Suprapubic skin (tissue), 4 donors: Measurements from ENCODE around the gene PORCN. TPM values are rescaled to one million over a fixed set of nuclear protein-coding genes. Genes with fewer than 3 reads are reported as not detected.

Experiments used
- DNase-seq, 2 donors: peaks; one replicate each; pipeline ENCODE4 v3.0.0-alpha.2; 2019; ENCODE audit warnings: low spot score in 2 of 2
- H3K27ac ChIP-seq: fragments of 200-600 bp; sonication (generic); one replicate; pipeline ENCODE4 v1.5.1; 2019
- H3K27me3 ChIP-seq: fragments of 200-600 bp; sonication (generic); one replicate; pipeline ENCODE4 v1.5.1; 2019
- H3K36me3 ChIP-seq: fragments of 200-600 bp; sonication (generic); one replicate; pipeline ENCODE4 v1.5.1; 2019
- H3K4me1 ChIP-seq: fragments of 200-600 bp; sonication (generic); one replicate; pipeline ENCODE4 v1.5.1; 2019
- H3K4me3 ChIP-seq: fragments of 200-600 bp; sonication (generic); one replicate; pipeline ENCODE4 v1.5.1; 2019; ENCODE audit warnings: mild to moderate bottlenecking
- H3K9me3 ChIP-seq: fragments of 200-600 bp; sonication (generic); one replicate; pipeline ENCODE4 v1.5.1; 2019
- EP300 ChIP-seq: sonication (generic); formaldehyde crosslinking; IDR thresholded peaks from one replicate; pipeline ENCODE4 v1.6.1; 2017; ENCODE audit warnings: antibody characterized with exemption
- POLR2A ChIP-seq, 2 donors: fragments of 450-650 bp; IDR thresholded peaks; one replicate each; pipeline ENCODE4 v1.6.1; 2017; ENCODE audit warnings: antibody characterized with exemption in 2 of 2, mild to moderate bottlenecking in 2 of 2, moderate library complexity in 2 of 2
- POLR2AphosphoS5 ChIP-seq, 3 donors: sonication (generic); formaldehyde crosslinking; IDR thresholded peaks; one replicate each; pipeline ENCODE4 v1.6.1; 2017; ENCODE audit warnings: antibody characterized with exemption in 3 of 3
- WGBS: methylation state at CpG from one replicate; pipeline ENCODE4 v1.1.5; 2018; 5-methylcytosine and 5-hydroxymethylcytosine counted together
- total RNA-seq, 4 donors: library from RNA; depleted of rRNA; stranded (reverse); fragments of >200 nt; gene quantifications; one replicate each; pipeline ENCODE4 v1.1.0, GENCODE V29; 2016
- TF ChIP-seq, protein P1 (sequence below), 2 donors: fragments of 200-600 bp in 1 of 2; fragments of 450-650 bp in 1 of 2; sonication (generic) in 1 of 2; IDR thresholded peaks; one replicate each; pipeline ENCODE4 v1.5.1; 2016 to 2019; ENCODE audit warnings: antibody characterized with exemption in 2 of 2, mild to moderate bottlenecking in 1 of 2, moderate library complexity in 1 of 2

PORCN gene
- total RNA-seq, 4 donors from 2014 or later: 16.7 to 34.5 (median 25.8) TPM

DNA sequence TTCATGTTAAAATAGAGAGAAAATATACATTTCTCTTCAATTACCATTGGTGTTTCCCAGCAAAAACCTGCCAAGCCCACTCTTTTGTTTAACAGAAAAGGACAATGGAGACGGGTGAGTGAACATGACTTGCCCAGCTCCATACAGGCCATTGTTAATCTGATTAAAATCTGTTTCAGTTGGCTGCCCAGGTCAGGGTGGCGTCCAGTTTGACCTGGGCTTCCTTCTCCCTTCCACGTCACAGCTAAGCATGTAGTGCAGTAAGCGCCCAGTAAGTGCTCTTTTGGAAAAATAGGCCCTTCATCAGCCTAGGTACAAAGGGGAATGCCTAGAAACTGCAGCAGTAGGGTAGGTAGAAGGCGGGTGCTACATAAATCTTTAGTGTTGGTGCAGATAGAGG, 1.5 kb upstream of the PORCN start:
- Histone ChIP-seq H3K27me3 (no peaks in the 10 kb centered on the region), H3K36me3 (no peaks in the 10 kb centered on the region), H3K4me3 (no peak overlapping the region), H3K9me3 (no peaks in the 10 kb centered on the region), H3K4me1 (peaks cover 11% of the 10 kb centered on the region), H3K27ac (no peak overlapping the region)
- TF ChIP-seq, protein P1, sequence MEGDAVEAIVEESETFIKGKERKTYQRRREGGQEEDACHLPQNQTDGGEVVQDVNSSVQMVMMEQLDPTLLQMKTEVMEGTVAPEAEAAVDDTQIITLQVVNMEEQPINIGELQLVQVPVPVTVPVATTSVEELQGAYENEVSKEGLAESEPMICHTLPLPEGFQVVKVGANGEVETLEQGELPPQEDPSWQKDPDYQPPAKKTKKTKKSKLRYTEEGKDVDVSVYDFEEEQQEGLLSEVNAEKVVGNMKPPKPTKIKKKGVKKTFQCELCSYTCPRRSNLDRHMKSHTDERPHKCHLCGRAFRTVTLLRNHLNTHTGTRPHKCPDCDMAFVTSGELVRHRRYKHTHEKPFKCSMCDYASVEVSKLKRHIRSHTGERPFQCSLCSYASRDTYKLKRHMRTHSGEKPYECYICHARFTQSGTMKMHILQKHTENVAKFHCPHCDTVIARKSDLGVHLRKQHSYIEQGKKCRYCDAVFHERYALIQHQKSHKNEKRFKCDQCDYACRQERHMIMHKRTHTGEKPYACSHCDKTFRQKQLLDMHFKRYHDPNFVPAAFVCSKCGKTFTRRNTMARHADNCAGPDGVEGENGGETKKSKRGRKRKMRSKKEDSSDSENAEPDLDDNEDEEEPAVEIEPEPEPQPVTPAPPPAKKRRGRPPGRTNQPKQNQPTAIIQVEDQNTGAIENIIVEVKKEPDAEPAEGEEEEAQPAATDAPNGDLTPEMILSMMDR (IDR thresholded peaks at IDR 0.05): no peak
- no peak for TF ChIP-seq POLR2AphosphoS5 (IDR thresholded peaks at IDR 0.05)
- no peak for DNase-seq
- 86% methylated on average over 5 of the region's 5 CpGs for WGBS

DNA sequence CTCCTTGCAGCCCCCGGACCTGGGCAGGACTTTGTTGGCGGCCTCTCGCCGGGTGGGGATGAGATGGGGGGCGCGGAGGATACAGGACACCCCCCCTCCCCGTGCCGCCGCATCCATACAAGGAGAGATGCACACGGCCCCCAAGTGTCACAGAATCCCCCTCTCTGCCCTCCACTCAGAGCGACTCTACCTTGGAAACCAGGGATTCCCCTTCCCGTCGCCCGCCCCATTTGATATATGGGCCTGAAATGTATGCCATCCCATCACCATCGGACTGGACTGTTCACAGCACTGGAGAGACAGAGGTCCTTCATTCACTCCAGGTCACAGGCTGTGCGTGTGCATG, 426 bp downstream of the PORCN start:
- no peaks in the 10 kb centered on the region for H3K36me3 ChIP-seq
- WGBS: 33% methylated on average over 16 of the region's 16 CpGs
- TF ChIP-seq, protein P1 (IDR thresholded peaks at IDR 0.05): no peak
- TF ChIP-seq POLR2A (IDR thresholded peaks at IDR 0.05): no peak
- no peak for TF ChIP-seq EP300
- no peak for TF ChIP-seq POLR2AphosphoS5 (IDR thresholded peaks at IDR 0.05)
- no peaks in the 10 kb centered on the region for H3K9me3 ChIP-seq
- no peak for DNase-seq
- peak overlapping the region; percentile 70 for H3K4me3 ChIP-seq
- H3K27ac ChIP-seq: peak overlapping the region; percentile 67
- peaks cover 11% of the 10 kb centered on the region for H3K4me1 ChIP-seq
- H3K27me3 ChIP-seq: no peaks in the 10 kb centered on the region

DNA sequence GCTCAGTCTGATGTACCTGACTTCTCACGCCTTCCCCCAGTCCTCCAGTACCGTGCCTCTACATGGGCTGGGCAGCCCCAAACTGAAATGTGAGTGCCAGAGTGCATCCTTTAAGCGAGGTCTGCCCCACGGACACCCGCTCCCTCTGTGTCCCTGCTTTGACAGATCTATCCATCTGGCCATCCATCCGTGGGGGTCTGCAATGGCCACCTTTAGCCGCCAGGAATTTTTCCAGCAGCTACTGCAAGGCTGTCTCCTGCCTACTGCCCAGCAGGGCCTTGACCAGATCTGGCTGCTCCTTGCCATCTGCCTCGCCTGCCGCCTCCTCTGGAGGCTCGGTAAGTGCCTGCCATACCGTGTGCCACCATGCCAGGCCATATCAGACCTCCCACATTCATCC, 827 bp downstream of the PORCN start:
- DNase-seq: no peak
- TF ChIP-seq, protein P1 (IDR thresholded peaks at IDR 0.05): no peak
- TF ChIP-seq EP300: no peak
- no peak for TF ChIP-seq POLR2AphosphoS5 (IDR thresholded peaks at IDR 0.05)
- no peak for TF ChIP-seq POLR2A (IDR thresholded peaks at IDR 0.05)
- Histone ChIP-seq H3K27me3 (no peaks in the 10 kb centered on the region), H3K4me1 (peaks cover 11% of the 10 kb centered on the region), H3K36me3 (no peaks in the 10 kb centered on the region), H3K27ac (no peak overlapping the region), H3K9me3 (no peaks in the 10 kb centered on the region), H3K4me3 (peak overlapping the region; percentile 70)
- 72% methylated on average over 11 of the region's 11 CpGs for WGBS

DNA sequence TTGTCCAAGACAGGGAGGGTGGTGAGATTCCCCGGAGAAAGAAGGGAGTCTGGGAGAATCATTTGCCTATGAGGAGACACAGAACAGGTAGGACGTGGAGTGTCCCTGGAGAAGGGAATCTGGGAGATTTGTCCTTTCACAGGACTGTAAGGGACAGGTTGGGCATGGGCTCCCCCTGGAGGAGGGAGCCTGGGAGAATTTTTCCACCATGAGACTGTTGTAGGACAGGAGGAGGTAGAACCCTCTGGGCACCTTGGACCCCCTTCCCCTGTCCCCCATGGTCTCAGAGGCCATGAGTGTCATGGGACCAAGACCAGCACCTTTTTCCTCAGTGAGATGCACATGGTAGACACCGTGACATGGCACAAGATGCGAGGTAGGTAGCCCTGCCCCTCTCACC, 2.8 kb downstream of the PORCN start:
- TF ChIP-seq POLR2AphosphoS5 (IDR thresholded peaks at IDR 0.05): no peak
- no peak for TF ChIP-seq EP300
- TF ChIP-seq, protein P1 (IDR thresholded peaks at IDR 0.05): no peak
- no peak for TF ChIP-seq POLR2A (IDR thresholded peaks at IDR 0.05)
- 65% methylated on average over 4 of the region's 4 CpGs for WGBS
- no peak for DNase-seq

DNA sequence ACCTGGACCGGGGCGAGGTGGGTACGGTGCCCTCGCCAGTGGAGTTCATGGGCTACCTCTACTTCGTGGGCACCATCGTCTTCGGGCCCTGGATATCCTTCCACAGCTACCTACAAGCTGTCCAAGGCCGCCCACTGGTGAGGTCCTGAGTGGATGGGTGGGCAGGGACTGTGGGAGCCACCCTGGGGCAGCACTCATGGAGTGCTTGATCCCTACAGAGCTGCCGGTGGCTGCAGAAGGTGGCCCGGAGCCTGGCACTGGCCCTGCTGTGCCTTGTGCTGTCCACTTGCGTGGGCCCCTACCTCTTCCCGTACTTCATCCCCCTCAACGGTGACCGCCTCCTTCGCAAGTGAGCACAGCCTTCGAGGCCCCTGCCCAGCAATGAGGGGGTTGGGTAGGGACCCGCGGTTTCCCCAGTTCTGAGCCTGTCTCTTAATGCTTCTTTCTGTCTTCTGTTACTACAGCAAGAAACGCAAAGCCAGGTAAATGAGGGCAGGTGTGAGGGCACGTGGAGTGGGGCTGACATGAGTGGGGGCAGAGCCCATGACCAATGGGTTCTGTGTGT, 3.7 kb downstream of the PORCN start:
- peaks cover 6% of the 10 kb centered on the region for H3K36me3 ChIP-seq
- H3K9me3 ChIP-seq: no peaks in the 10 kb centered on the region
- H3K27me3 ChIP-seq: no peaks in the 10 kb centered on the region
- 80% methylated on average over 14 of the region's 20 CpGs for WGBS
- TF ChIP-seq, protein P1 (IDR thresholded peaks at IDR 0.05): no peak
- peaks cover 11% of the 10 kb centered on the region for H3K4me1 ChIP-seq
- no peak overlapping the region for H3K4me3 ChIP-seq
- no peak overlapping the region for H3K27ac ChIP-seq
- no peak for DNase-seq

More for the DNA sequence above, 2.8 kb downstream of the PORCN start:
- Histone ChIP-seq H3K27me3 (no peaks in the 10 kb centered on the region), H3K27ac (no peak overlapping the region), H3K4me3 (no peak overlapping the region), H3K36me3 (peaks cover 6% of the 10 kb centered on the region), H3K9me3 (no peaks in the 10 kb centered on the region), H3K4me1 (peaks cover 11% of the 10 kb centered on the region)
